ENCODE measurements around the gene RTN4R. TPM values are rescaled to one million over a fixed set of nuclear protein-coding genes. Genes with fewer than 3 reads are reported as not detected.

The RTN4R gene
- total and polyA plus RNA-seq, 2 experiments from 2014 or later, result 10.6 to 38.4 TPM

DNA sequence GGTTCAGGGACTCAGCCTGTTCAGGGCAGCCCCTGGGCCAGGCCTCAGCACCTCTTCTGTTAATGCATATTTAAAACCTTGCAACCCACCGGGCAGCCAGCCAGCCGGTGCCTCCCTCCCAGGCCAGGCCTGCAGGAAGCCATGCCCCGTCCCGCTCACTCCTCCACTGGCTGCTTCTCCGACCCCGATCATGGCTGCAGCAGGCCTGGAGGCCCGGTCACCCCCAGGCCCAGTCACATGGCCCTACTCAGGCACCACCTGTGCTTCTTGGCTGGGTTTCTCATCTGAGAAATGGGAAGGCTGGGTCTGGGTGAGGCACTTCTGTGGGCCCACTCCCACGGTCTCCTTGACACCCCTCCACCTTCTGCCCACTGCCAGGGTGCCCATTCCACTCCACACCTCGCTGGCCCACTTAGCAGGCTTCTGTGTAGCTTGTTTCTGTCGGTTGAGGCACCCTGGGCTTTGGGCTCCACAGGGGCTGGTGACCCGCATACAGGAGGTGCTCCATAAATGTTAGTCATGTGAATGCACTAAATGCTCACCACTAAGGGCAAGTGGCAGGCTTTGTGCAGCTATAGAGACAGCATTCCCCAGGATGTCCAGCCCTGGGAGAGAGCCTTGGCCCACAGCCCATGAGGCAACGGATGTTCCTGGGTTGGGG, 11.4 kb downstream of the RTN4R start (continued):
- no peak for TF ChIP-seq NANOG (IDR thresholded peaks at IDR 0.05; ENCODE audit: borderline replicate concordance)
- no peak for TF ChIP-seq EZH2 (IDR thresholded peaks at IDR 0.05; ENCODE audit: low read depth, unreplicated experiment)

- no peak overlapping the region; the same call in 1 of the 2 replicates for H3K27ac Mint-ChIP-seq
- Histone ChIP-seq H3K27me3 (ENCODE audit: insufficient read depth) (no peaks in the 10 kb centered on the region), H3K27ac (ENCODE audit: low read depth) (no peak overlapping the region), H3K9me2 (ENCODE audit: insufficient read depth) (no peaks in the 10 kb centered on the region), H3F3A (replicated peaks; ENCODE audit: low read depth) (no peaks in the 10 kb centered on the region), H3K36me3 (ENCODE audit: insufficient read depth) (no peaks in the 10 kb centered on the region), H2AFZ (no peak overlapping the region), H4K20me1 (replicated peaks; ENCODE audit: insufficient read depth) (peaks cover 8% of the 10 kb centered on the region), H3K79me2 (replicated peaks; ENCODE audit: insufficient read depth) (peaks cover 25% of the 10 kb centered on the region), H3K4me1 (ENCODE audit: insufficient read depth) (no peaks in the 10 kb centered on the region), H3K4me2 (no peak overlapping the region), H3K4me3 (no peak overlapping the region)
- H3K27me3 Mint-ChIP-seq (ENCODE audit: insufficient read depth, low read depth, poor library complexity), result no peaks in the 10 kb centered on the region
- no peaks in the 10 kb centered on the region for H3K36me3 Mint-ChIP-seq (ENCODE audit: low read depth)
- TF ChIP-seq, protein P1, sequence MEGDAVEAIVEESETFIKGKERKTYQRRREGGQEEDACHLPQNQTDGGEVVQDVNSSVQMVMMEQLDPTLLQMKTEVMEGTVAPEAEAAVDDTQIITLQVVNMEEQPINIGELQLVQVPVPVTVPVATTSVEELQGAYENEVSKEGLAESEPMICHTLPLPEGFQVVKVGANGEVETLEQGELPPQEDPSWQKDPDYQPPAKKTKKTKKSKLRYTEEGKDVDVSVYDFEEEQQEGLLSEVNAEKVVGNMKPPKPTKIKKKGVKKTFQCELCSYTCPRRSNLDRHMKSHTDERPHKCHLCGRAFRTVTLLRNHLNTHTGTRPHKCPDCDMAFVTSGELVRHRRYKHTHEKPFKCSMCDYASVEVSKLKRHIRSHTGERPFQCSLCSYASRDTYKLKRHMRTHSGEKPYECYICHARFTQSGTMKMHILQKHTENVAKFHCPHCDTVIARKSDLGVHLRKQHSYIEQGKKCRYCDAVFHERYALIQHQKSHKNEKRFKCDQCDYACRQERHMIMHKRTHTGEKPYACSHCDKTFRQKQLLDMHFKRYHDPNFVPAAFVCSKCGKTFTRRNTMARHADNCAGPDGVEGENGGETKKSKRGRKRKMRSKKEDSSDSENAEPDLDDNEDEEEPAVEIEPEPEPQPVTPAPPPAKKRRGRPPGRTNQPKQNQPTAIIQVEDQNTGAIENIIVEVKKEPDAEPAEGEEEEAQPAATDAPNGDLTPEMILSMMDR (conservative IDR thresholded peaks at IDR 0.05; ENCODE audit: low read depth in 2 of 2), result no peak
- TF ChIP-seq EZH2phosphoT487 (IDR thresholded peaks at IDR 0.05; ENCODE audit: unreplicated experiment) (no peak), ETS1 (IDR thresholded peaks at IDR 0.05) (no peak), JUNB (IDR thresholded peaks at IDR 0.05; ENCODE audit: unreplicated experiment) (no peak), POLR2AphosphoS5 (IDR thresholded peaks at IDR 0.05; ENCODE audit: low read depth) (no peak)
- 0 out of 3 replicates have a peak, but pooled peaks cover 2% of the 10 kb centered on the region for H3K9me3 Mint-ChIP-seq
- no peak overlapping the region for H3K4me3 Mint-ChIP-seq
- DNase-seq (ENCODE audit: low spot score) (no peak), ATAC-seq (no peak)
- H3K4me1 Mint-ChIP-seq, result peaks cover 7% of the 10 kb centered on the region; the same call in 2 of the 3 replicates
Observed at GRCh38 chr22:20256027-20256426, 12.1 kb downstream of the RTN4R start.

DNA sequence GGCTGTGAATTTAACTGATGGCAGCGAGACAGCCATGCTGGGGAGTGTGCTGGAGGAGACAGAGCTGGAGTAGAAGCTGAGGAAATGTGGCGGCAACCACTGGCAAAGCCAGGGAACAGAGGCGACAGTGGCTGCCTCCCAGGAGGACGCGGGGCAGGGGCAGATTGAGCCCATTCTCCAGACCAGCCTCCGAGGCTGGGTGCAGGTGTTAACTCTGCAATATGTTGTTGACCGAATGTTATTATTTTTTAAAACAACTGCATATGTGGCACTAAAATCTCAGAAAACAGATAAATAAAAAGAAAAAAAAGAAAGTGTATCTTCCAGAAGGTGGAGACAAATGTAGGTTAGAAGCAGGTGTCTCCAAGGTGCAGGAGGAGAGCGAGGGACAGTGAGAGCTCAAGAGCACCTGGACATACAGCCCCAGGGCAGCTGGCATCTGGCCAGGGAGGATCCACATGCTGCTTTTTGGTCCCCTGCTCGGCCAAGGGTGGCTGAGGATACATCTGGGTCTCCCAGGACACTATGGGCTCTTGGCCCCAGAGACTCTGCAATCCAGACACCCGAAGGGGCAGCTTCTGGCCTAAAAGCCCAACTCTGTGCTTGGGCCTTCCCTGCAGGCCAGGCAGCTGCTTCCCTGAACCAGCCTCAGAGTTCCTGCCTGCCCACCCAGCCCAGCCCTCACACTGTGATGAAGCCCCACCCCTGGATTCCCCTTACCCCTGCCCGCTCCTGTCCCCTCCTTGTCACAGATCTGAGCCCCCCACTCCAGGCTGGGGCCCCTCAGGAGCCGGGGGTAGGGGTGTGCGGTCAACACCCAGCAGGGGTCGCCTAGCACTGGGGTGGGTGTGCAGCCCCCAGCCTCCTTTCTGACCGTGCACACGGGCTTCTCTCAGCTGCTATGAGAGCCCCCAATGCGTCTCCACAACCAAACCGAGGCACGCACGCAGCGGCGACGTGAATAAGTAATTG, 12.9 kb downstream of the RTN4R start:
- no peak overlapping the region for H3K4me3 ChIP-seq
- H3K27ac Mint-ChIP-seq, result no peak overlapping the region
- no peak overlapping the region for H2AFZ ChIP-seq
- ATAC-seq, result no peak
- H3K9me3 Mint-ChIP-seq, result 0 out of 3 replicates have a peak, but pooled peaks cover 2% of the 10 kb centered on the region
- H3K27me3 Mint-ChIP-seq (ENCODE audit: insufficient read depth, low read depth, poor library complexity), result no peaks in the 10 kb centered on the region
- no peaks in the 10 kb centered on the region for H3K36me3 ChIP-seq (ENCODE audit: insufficient read depth)
- no peaks in the 10 kb centered on the region for H3K27me3 ChIP-seq (ENCODE audit: insufficient read depth)
- H3K4me2 ChIP-seq, result no peak overlapping the region
- no peak overlapping the region for H3K4me3 Mint-ChIP-seq
- no peaks in the 10 kb centered on the region for H3K4me1 ChIP-seq (ENCODE audit: insufficient read depth)
- H3K27ac ChIP-seq (ENCODE audit: low read depth), result no peak overlapping the region
- no peaks in the 10 kb centered on the region for H3F3A ChIP-seq (replicated peaks; ENCODE audit: low read depth)
- H3K79me2 ChIP-seq (replicated peaks; ENCODE audit: insufficient read depth), result peaks cover 22% of the 10 kb centered on the region
- DNase-seq (ENCODE audit: low spot score), result no peak
- no peaks in the 10 kb centered on the region for H3K36me3 Mint-ChIP-seq (ENCODE audit: low read depth)
- H3K4me1 Mint-ChIP-seq, result peaks cover 7% of the 10 kb centered on the region; the same call in 2 of the 3 replicates
- H4K20me1 ChIP-seq (replicated peaks; ENCODE audit: insufficient read depth), result peaks cover 8% of the 10 kb centered on the region
- H3K9me2 ChIP-seq (ENCODE audit: insufficient read depth), result no peaks in the 10 kb centered on the region
- TF ChIP-seq POLR2AphosphoS5 (IDR thresholded peaks at IDR 0.05; ENCODE audit: low read depth), result no peak
- no peak for TF ChIP-seq ZNF462 (CRISPR knock-in tag; IDR thresholded peaks at IDR 0.05)
- no peak for TF ChIP-seq NANOG (IDR thresholded peaks at IDR 0.05; ENCODE audit: borderline replicate concordance)
